Stomach (tissue), 9 donors: ENCODE data around the gene PIPOX. TPM values are rescaled to one million over a fixed set of nuclear protein-coding genes. Genes with fewer than 3 reads are reported as not detected.

Experiments used
- DNase-seq, 2 donors: peaks; one replicate each; pipeline versions ENCODE4 v3.0.0 to v3.0.0-alpha.2; 2013 to 2019
- H3K27ac ChIP-seq, 5 donors: fragments of 200-600 bp in 4 of 5; sonication (generic) in 4 of 5; one replicate each; pipeline ENCODE4 v1.5.1; 2013 to 2019; ENCODE audit warnings: mild to moderate bottlenecking in 1 of 5, moderate library complexity in 1 of 5
- H3K27me3 ChIP-seq, 3 donors: fragments of 200-600 bp; sonication (generic); one replicate each; pipeline ENCODE4 v1.5.1; 2017 to 2019; ENCODE audit warnings: mixed run types in 1 of 3
- H3K36me3 ChIP-seq, 4 donors: fragments of 200-600 bp; sonication (generic); 1 replicate in 3 of 4; 2 replicates in 1 of 4; pipeline ENCODE4 v1.5.1; 2016 to 2019
- H3K4me1 ChIP-seq, 4 donors: fragments of 200-600 bp; sonication (generic); one replicate each; pipeline ENCODE4 v1.5.1; 2016 to 2019
- H3K4me3 ChIP-seq, 4 donors: fragments of 200-600 bp; sonication (generic) in 3 of 4; one replicate each; pipeline ENCODE4 v1.5.1; 2016 to 2019; ENCODE audit warnings: mild to moderate bottlenecking in 1 of 4
- H3K9me3 ChIP-seq, 4 donors: fragments of 200-600 bp; sonication (generic); one replicate each; pipeline ENCODE4 v1.5.1; 2016 to 2019
- EP300 ChIP-seq: sonication (generic); formaldehyde crosslinking; IDR thresholded peaks from one replicate; pipeline ENCODE4 v1.6.1; 2017; ENCODE audit warnings: antibody characterized with exemption
- POLR2A ChIP-seq, 4 donors: fragments of 450-650 bp; IDR thresholded peaks; one replicate each; pipeline ENCODE4 v1.6.1; 2016; ENCODE audit warnings: antibody characterized with exemption in 4 of 4, control low read depth in 2 of 4, mild to moderate bottlenecking in 1 of 4, moderate library complexity in 1 of 4
- POLR2AphosphoS5 ChIP-seq, 3 donors: sonication (generic); formaldehyde crosslinking; IDR thresholded peaks; one replicate each; pipeline ENCODE4 v1.6.1; 2016; ENCODE audit warnings: antibody characterized with exemption in 3 of 3
- whole genome bisulfite sequencing, 5 donors: extraction: QIAGEN DNeasy Blood & Tissue Kit in 3 of 5; methylation state at CpG; one replicate each; pipeline versions ENCODE4 v1.1.5 to v1.1.7; 2013 to 2018; 5-methylcytosine and 5-hydroxymethylcytosine counted together
- intact Hi-C: fragments of 100-400 bp; cut with DNase I; formaldehyde crosslinking; loops from one replicate; pipeline ENCODE4 v1.15.1; 2023; ENCODE audit warnings: low total_unique reads
- polyA plus RNA-seq, 3 donors: library from polyadenylated mRNA; stranded (reverse); fragments of 200-250 nt; gene quantifications; one replicate each; pipeline ENCODE4 v1.2.3, GENCODE V29; 2013
- total RNA-seq, 5 donors: library from RNA; depleted of rRNA; stranded (reverse); fragments of >200 nt; gene quantifications; one replicate each; pipeline versions ENCODE4 v1.1.0 to v1.2.3, GENCODE V29; 2014 to 2016
- TF ChIP-seq, protein P1 (sequence below), 7 experiments: fragments of 450-650 bp in 4 of 7; fragments of 200-600 bp in 3 of 7; sonication (generic) in 3 of 7; IDR thresholded peaks; one replicate each; pipeline ENCODE4 v1.5.1; 2016 to 2019; ENCODE audit warnings: antibody characterized with exemption in 7 of 7, control low read depth in 2 of 7, mild to moderate bottlenecking in 1 of 7
- donor health status: healthy with polysubstance abuse.
- donor health status: Bipolar disorder and iron deficiency.
- donor health status: healthy.

PIPOX gene
- total and polyA plus RNA-seq, 8 donors = 0.31 to 13.8 (median 1.8) TPM; not detected in 1

- peaks cover 0 to 11% (median 0%) of the 10 kb centered on the region in 4 donors for H3K4me1 ChIP-seq
Observed at GRCh38 chr17:29066047-29066446, 23.1 kb downstream of the PIPOX start.

GRCh38 chr17:29066606-29067005, 23.7 kb downstream of the PIPOX start:
- WGBS, 5 donors = 68 to 79% (median 72%) methylated on average over 7 of the region's 7 CpGs
- Histone ChIP-seq H3K4me1 (peaks cover 0 to 11% (median 0%) of the 10 kb centered on the region in 4 donors), H3K36me3 (no peaks in the 10 kb centered on the region), H3K4me3 (no peak overlapping the region), H3K9me3 (no peaks in the 10 kb centered on the region), H3K27ac (no peak overlapping the region), H3K27me3 (peaks cover 0 to 27% (median 0%) of the 10 kb centered on the region in 3 donors)
- no peak for TF ChIP-seq EP300
- no peak for TF ChIP-seq POLR2AphosphoS5 (IDR thresholded peaks at IDR 0.05)
- TF ChIP-seq, protein P1, sequence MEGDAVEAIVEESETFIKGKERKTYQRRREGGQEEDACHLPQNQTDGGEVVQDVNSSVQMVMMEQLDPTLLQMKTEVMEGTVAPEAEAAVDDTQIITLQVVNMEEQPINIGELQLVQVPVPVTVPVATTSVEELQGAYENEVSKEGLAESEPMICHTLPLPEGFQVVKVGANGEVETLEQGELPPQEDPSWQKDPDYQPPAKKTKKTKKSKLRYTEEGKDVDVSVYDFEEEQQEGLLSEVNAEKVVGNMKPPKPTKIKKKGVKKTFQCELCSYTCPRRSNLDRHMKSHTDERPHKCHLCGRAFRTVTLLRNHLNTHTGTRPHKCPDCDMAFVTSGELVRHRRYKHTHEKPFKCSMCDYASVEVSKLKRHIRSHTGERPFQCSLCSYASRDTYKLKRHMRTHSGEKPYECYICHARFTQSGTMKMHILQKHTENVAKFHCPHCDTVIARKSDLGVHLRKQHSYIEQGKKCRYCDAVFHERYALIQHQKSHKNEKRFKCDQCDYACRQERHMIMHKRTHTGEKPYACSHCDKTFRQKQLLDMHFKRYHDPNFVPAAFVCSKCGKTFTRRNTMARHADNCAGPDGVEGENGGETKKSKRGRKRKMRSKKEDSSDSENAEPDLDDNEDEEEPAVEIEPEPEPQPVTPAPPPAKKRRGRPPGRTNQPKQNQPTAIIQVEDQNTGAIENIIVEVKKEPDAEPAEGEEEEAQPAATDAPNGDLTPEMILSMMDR (IDR thresholded peaks at IDR 0.05) = no peak
- no peak for TF ChIP-seq POLR2A (IDR thresholded peaks at IDR 0.05)
- no peak for DNase-seq
- intact Hi-C loops = no loop called here

More at GRCh38 chr17:29066047-29066446, 23.1 kb downstream of the PIPOX start:
- H3K4me3 ChIP-seq = no peak overlapping the region
- H3K27me3 ChIP-seq = peaks cover 0 to 27% (median 0%) of the 10 kb centered on the region in 3 donors
- H3K9me3 ChIP-seq = no peaks in the 10 kb centered on the region
- 69 to 81% (median 72%) methylated on average over 7 of the region's 7 CpGs for WGBS, 5 donors
- DNase-seq = no peak
- no peak for TF ChIP-seq POLR2AphosphoS5 (IDR thresholded peaks at IDR 0.05)
- no peak for TF ChIP-seq POLR2A (IDR thresholded peaks at IDR 0.05)
- TF ChIP-seq, protein P1 (IDR thresholded peaks at IDR 0.05) = no peak
- TF ChIP-seq EP300 = no peak
- no peak overlapping the region for H3K27ac ChIP-seq
- intact Hi-C loops = no loop called here
- no peaks in the 10 kb centered on the region for H3K36me3 ChIP-seq

DNA sequence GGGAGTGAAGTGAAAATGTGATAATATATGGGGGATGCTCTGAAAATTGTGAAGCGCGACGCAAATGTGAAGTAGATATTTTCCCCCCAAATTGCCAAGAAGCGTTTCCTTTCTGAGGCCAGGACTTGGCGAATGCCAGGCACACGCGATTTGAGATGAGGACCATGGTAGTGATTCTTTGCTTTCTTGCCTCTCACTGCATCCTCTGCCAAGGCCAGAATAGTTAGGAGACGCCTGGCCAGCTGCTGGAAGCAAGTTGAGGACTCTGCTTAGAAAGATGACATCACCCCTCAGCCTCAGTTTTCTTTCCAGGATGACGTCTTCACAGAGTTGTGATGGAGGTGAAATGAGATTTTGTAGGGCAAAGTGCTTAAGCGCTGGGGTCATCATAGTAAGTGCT, 25.9 kb downstream of the PIPOX start:
- H3K27me3 ChIP-seq = peaks cover 0 to 25% (median 0%) of the 10 kb centered on the region in 3 donors
- intact Hi-C loops = no loop called here
- peak in 1 of 2 donors; percentile 56 for DNase-seq
- TF ChIP-seq POLR2AphosphoS5 (IDR thresholded peaks at IDR 0.05) (no peak), EP300 (no peak), POLR2A (IDR thresholded peaks at IDR 0.05) (no peak)
- TF ChIP-seq, protein P1 (IDR thresholded peaks at IDR 0.05) = no peak
- 73 to 87% (median 83%) methylated on average over 10 of the region's 10 CpGs for WGBS, 5 donors
- H3K27ac ChIP-seq = no peak overlapping the region
- peaks cover 0 to 11% (median 0%) of the 10 kb centered on the region in 4 donors for H3K4me1 ChIP-seq
- H3K36me3 ChIP-seq = peaks cover 0 to under 1% (median 0%) of the 10 kb centered on the region in 4 donors
- H3K9me3 ChIP-seq = no peaks in the 10 kb centered on the region
- no peak overlapping the region for H3K4me3 ChIP-seq

DNA sequence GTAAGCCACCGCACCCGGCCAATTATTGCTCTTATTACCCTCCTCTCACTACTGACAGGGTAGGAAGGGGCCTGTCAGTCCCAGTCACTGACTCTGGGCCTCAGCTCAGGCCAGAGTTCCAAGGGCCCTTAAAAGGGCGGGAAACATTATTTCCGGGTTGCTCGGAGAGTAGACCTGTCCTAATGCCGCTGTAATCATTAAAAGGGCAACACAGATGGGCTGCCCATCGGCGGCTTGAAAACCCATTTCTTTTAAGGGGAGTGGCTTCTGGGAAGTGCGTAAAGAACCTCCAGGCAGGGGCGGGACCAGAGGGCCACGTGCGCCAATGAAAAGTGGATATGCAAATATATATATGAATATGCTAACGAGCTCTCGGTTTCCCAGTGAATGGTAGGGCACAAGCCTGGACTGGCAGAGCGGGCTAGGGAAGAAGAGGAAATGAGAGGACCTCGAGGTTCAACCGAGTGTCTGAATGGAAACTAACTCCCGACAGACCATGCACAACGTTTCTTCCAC, 26.6 kb downstream of the PIPOX start:
- H3K36me3 ChIP-seq = peaks cover 0 to 8% (median 5%) of the 10 kb centered on the region in 4 donors
- DNase-seq = peak in 1 of 2 donors; percentile 66
- peaks cover 0 to 18% (median 0%) of the 10 kb centered on the region in 3 donors for H3K27me3 ChIP-seq
- H3K9me3 ChIP-seq = no peaks in the 10 kb centered on the region
- no peak overlapping the region for H3K27ac ChIP-seq
- H3K4me3 ChIP-seq = no peak overlapping the region
- TF ChIP-seq EP300 (no peak), POLR2AphosphoS5 (IDR thresholded peaks at IDR 0.05) (no peak)
- WGBS, 5 donors = 41 to 57% (median 48%) methylated on average over 19 of the region's 19 CpGs
- intact Hi-C loops = no loop called here
- H3K4me1 ChIP-seq = peaks cover 0 to 11% (median 0%) of the 10 kb centered on the region in 4 donors

DNA sequence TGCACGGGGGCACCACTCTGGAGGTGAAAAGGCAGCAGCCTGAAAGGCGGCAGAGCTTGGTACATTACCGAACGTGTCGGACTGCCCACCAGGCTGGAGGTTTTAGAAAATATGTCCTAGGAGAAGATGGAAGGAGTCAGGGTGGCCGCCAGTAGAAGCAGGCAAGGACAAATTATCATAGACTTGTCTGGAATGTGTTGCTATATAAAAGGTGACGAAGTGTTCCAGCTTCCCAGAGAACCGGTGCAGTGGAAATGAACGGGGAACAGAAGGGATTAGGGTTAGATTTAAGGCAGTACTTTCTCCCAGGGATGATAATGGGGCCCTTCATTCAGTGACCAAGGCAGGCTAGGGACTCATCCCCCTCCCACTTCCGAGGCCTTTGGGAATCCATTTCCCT, 27.4 kb downstream of the PIPOX start:
- TF ChIP-seq POLR2AphosphoS5 (IDR thresholded peaks at IDR 0.05) = no peak
- TF ChIP-seq POLR2A (IDR thresholded peaks at IDR 0.05) = no peak
- TF ChIP-seq, protein P1 (IDR thresholded peaks at IDR 0.05) = no peak
- no peak for TF ChIP-seq EP300
- H3K27me3 ChIP-seq = peaks cover 0 to 15% (median 0%) of the 10 kb centered on the region in 3 donors
- peaks cover 0 to 15% (median 6%) of the 10 kb centered on the region in 4 donors for H3K36me3 ChIP-seq
- no peak overlapping the region for H3K4me3 ChIP-seq
- H3K4me1 ChIP-seq = peaks cover 0 to 11% (median 0%) of the 10 kb centered on the region in 4 donors
- WGBS, 5 donors = 68 to 76% (median 73%) methylated on average over 10 of the region's 10 CpGs
- no peak for DNase-seq
- intact Hi-C loops = no loop called here
- H3K9me3 ChIP-seq = no peaks in the 10 kb centered on the region
- no peak overlapping the region for H3K27ac ChIP-seq
